ENCODE results near the gene TRAF7. TPM values are rescaled to one million over a fixed set of nuclear protein-coding genes. Genes with fewer than 3 reads are reported as not detected.

The TRAF7 gene
- total and polyA plus RNA-seq, 7 donors, result 15.6 to 47.5 (median 38.6) TPM

GRCh38 chr16:2184346-2184745, 28.8 kb downstream of the TRAF7 start:
- Histone ChIP-seq H3K27ac (no peak overlapping the region), H3K4me1 (no peaks in the 10 kb centered on the region), H3K36me3 (ENCODE audit: insufficient read depth in 1 of 2, low read depth in 1 of 2) (no peaks in the 10 kb centered on the region), H3K27me3 (ENCODE audit: insufficient read depth in 3 of 3, low read length in 2 of 3) (no peaks in the 10 kb centered on the region), H3K4me3 (no peak overlapping the region), H3K9me3 (no peaks in the 10 kb centered on the region)
- DNase-seq, result no peak
- intact Hi-C loops (cut with DNase I), result no loop called here
- 83 to 91% (median 85%) methylated on average over 19 of the region's 19 CpGs for WGBS, 3 donors
- no peak for TF ChIP-seq CTCF (IDR thresholded peaks at IDR 0.05)
- ATAC-seq, result no peak

- Histone ChIP-seq H3K36me3 (ENCODE audit: insufficient read depth in 1 of 2, low read depth in 1 of 2) (no peaks in the 10 kb centered on the region), H3K4me1 (no peaks in the 10 kb centered on the region), H3K9me3 (no peaks in the 10 kb centered on the region), H3K27ac (no peak overlapping the region), H3K4me3 (no peak overlapping the region), H3K27me3 (ENCODE audit: insufficient read depth in 3 of 3, low read length in 2 of 3) (no peaks in the 10 kb centered on the region)
- WGBS, 3 donors, result 73 to 86% (median 85%) methylated on average over 20 of the region's 20 CpGs
- ATAC-seq (no peak), DNase-seq (no peak)
- intact Hi-C loops (cut with DNase I), result no loop called here
- TF ChIP-seq CTCF (IDR thresholded peaks at IDR 0.05), result no peak
Measured at GRCh38 chr16:2184962-2185361, 29.4 kb downstream of the TRAF7 start.

GRCh38 chr16:2186064-2186463, 30.5 kb downstream of the TRAF7 start:
- intact Hi-C loops (cut with DNase I), result no loop called here
- no peaks in the 10 kb centered on the region for H3K4me1 ChIP-seq
- no peaks in the 10 kb centered on the region for H3K36me3 ChIP-seq (ENCODE audit: insufficient read depth in 1 of 2, low read depth in 1 of 2)
- 84 to 88% (median 84%) methylated on average over 13 of the region's 13 CpGs for WGBS, 3 donors
- no peak for DNase-seq
- H3K9me3 ChIP-seq, result no peaks in the 10 kb centered on the region
- H3K4me3 ChIP-seq, result no peak overlapping the region
- no peaks in the 10 kb centered on the region for H3K27me3 ChIP-seq (ENCODE audit: insufficient read depth in 3 of 3, low read length in 2 of 3)
- ATAC-seq, result no peak
- H3K27ac ChIP-seq, result no peak overlapping the region
- no peak for TF ChIP-seq CTCF (IDR thresholded peaks at IDR 0.05)

- no peak for TF ChIP-seq CTCF (IDR thresholded peaks at IDR 0.05)
- ATAC-seq (no peak), DNase-seq (no peak)
- intact Hi-C loops (cut with DNase I), result no loop called here
- Histone ChIP-seq H3K4me3 (no peak overlapping the region), H3K36me3 (ENCODE audit: insufficient read depth in 1 of 2, low read depth in 1 of 2) (no peaks in the 10 kb centered on the region), H3K27ac (no peak overlapping the region), H3K27me3 (ENCODE audit: insufficient read depth in 3 of 3, low read length in 2 of 3) (no peaks in the 10 kb centered on the region), H3K9me3 (no peaks in the 10 kb centered on the region), H3K4me1 (no peaks in the 10 kb centered on the region)
- WGBS, 3 donors, result 83 to 89% (median 86%) methylated on average over 20 of the region's 20 CpGs
Measured at GRCh38 chr16:2186505-2186904, 30.9 kb downstream of the TRAF7 start.

- intact Hi-C loops (cut with DNase I), result no loop called here
- Histone ChIP-seq H3K27ac (no peak overlapping the region), H3K27me3 (ENCODE audit: insufficient read depth in 3 of 3, low read length in 2 of 3) (no peaks in the 10 kb centered on the region), H3K4me3 (no peak overlapping the region), H3K36me3 (ENCODE audit: insufficient read depth in 1 of 2, low read depth in 1 of 2) (no peaks in the 10 kb centered on the region), H3K9me3 (no peaks in the 10 kb centered on the region), H3K4me1 (no peaks in the 10 kb centered on the region)
- TF ChIP-seq CTCF (IDR thresholded peaks at IDR 0.05), result no peak
- WGBS, 3 donors, result 72 to 80% (median 73%) methylated on average over 17 of the region's 17 CpGs
- DNase-seq (no peak), ATAC-seq (no peak)
Measured at GRCh38 chr16:2187212-2187611, 31.6 kb downstream of the TRAF7 start.
